T-helper 1 cell treated with Interleukin-12 subunit alpha and Interleukin-12 subunit beta and Interleukin-4 antibody, amounts not matched to agents 30 ng/mL and 1 ng/mL, for 36 hours (primary cell): Measurements from ENCODE around the gene PRSS16. TPM values are rescaled to one million over a fixed set of nuclear protein-coding genes. Genes with fewer than 3 reads are reported as not detected.
"Not testable (repeated sequence)": the region's sequence is repeated elsewhere in the genome, so short reads cannot be mapped to it uniquely, and the experiment has no call there.

Experiments used
- intact Hi-C: fragments of 100-400 bp; cut with micrococcal nuclease; formaldehyde crosslinking; loops from one replicate; pipeline ENCODE4 v1.15.1; 2024
- total RNA-seq: library from RNA; stranded (reverse); gene quantifications from 2 replicates; pipeline ENCODE4 v1.2.3, GENCODE V29; 2022

PRSS16 gene
- total RNA-seq, 1 donor from 2014 or later, result 0.25 TPM

DNA sequence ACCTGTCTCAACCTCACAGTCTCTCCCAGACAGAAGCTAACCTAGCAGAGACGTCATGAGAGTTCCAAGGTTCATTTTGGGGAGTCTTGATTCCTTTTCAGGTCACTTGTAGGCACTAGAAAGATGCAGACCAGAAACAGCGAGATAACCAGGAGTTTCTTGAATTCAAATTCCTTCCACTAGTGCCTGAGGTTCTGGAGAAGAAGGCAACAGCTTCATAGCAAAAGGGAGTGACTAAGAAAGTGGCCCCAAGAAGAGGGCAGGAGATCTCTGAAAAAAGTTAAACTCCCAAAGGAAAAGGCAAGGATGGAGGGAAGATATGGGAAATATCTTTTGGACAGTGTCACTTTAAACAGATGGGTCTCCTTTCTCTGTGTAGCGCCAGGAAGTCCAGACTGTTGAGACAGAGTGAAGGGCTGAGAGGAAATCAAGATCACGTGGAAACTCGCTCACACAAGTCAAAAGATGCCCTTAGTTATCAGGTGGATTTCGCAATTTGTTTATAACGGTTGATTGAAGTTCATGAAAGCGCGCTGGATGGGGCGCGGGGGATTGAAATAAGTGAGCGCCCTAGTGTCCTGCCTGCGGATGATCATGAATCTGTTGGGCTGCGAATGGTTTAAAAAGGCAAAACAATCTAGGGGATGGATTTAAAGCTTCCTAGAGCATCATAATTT, 4.8 kb upstream of the PRSS16 start:
- intact Hi-C loops, result no loop called here

- intact Hi-C loops, result no loop called here
Measured at GRCh38 chr6:27248783-27249182, 1.3 kb downstream of the PRSS16 start.

GRCh38 chr6:27250277-27251111, 3.0 kb downstream of the PRSS16 start:
- intact Hi-C loops, result loop anchor here (1.0 to 5.0 kb wide), 3 partner anchors 128 to 502 kb away; no protein-coding TSS in a partner anchor

DNA sequence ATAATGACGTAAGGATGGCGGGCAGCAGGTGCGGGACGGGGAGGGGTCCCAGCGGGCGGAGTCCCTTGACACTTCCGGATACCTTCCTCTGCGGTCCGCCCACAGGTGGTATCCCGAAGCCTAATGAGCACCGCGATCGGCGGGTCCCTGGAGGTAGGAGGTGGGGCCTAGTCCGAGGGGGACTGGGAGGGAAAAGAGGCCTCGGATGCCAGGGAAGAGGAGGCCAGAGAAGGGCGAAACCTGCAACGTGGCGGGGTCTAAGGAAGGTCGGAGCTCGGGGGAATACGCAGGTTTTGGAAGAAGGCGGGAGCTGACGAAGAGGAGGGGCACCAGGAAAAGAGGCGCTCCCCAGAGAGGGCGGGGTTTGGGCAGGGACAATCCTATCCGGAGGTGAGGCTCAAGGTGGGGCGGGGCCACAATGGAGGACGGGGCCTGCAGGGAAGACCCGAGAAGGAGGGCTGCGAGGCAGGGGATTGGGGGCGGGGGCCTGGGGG, 3.7 kb downstream of the PRSS16 start:
- intact Hi-C loops, result loop anchor here (1.0 to 5.0 kb wide), 3 partner anchors 129 to 502 kb away; no protein-coding TSS in a partner anchor

- intact Hi-C loops, result loop anchor here (1.0 to 5.0 kb wide), 3 partner anchors 129 to 501 kb away; no protein-coding TSS in a partner anchor
Measured at GRCh38 chr6:27251606-27252251, 4.2 kb downstream of the PRSS16 start.

DNA sequence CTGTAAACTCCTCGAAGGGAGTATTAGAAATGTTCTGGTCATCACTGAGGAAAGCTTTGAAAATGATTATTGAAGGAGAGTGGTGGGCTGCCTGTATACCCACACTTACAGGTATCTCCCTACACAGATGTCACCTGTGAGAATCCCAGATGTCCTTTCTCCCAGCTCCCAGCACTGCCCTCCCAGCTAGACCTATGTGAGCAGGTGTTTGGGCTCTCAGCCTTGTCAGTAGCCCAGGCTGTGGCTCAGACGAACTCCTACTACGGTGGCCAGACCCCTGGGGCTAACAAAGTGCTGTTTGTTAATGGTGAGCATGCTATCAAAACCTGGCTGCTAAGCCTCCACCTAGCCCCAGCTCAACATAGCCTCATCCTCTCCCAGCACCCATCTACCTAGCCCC, 7.1 kb downstream of the PRSS16 start:
- intact Hi-C loops, result loop anchor here (5.0 kb wide), 1 partner anchor 132 kb away; no protein-coding TSS in a partner anchor

DNA sequence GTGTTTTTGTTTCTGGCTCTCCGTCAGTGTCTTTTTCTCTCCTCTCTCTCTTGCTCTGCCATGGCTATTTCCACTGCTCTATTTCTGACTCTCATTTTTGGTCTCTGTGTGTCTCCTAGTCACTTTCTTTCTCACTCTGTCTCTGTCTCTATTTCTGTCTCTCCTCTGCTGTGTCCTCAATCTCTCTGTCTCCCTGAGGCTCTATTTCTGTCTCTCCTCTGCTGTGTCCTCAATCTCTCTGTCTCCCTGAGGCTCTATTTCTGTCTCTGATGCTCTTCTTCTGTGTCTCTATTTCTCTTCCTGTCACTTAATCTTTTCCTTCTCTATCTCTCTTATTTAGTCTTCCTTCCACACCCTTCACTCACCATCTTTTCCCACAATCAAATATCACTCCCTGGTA, 8.4 kb downstream of the PRSS16 start:
- intact Hi-C loops, result no loop called here

DNA sequence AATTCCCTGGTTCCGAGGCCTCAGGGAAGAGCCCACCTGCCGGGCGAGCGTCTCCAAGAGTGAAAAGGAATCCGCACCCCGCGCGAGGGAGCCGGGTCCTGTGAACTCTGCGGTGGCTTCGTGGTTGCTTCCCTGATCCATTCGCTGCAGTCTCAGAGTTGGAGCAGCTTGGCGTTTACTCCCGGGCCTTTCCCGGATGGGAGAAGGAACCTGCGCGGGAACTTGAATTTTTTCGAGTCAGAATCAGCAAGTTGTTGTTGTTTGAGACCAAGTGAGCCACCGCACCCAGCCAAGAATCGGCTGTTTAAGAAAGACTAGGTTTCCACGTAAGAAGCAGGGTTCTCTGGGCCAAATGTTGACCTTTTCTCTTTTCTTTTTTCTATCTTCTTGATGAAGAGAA, 12.9 kb downstream of the PRSS16 start:
- intact Hi-C loops, result no loop called here

- intact Hi-C loops, result no loop called here
Measured at GRCh38 chr6:27260836-27261375, 13.4 kb downstream of the PRSS16 start.

DNA sequence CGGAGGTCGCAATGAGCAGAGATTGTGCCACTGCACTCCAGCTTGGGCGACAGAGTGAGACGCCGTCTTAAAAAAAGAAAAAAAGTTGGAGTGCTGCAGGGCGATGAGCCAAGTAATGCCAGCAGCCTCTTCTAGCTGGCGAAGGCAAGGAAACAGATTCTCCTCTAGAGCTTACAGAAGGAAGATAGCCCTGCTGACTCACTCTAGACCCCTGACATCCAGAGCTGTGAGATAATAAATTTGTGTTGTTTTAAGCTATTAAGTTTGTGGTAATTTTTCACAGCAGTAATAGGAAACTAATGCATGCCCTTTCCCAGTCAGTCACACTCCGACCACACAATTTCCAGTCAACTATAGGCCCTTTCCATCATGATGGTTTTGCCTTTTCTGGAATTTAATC, 16.4 kb downstream of the PRSS16 start:
- intact Hi-C loops, result no loop called here

GRCh38 chr6:27267003-27267402, 19.5 kb downstream of the PRSS16 start:
- intact Hi-C loops, result not testable (repeated sequence)

GRCh38 chr6:27267857-27268434, 20.4 kb downstream of the PRSS16 start:
- intact Hi-C loops, result no loop called here

GRCh38 chr6:27268803-27269202, 21.3 kb downstream of the PRSS16 start:
- intact Hi-C loops, result no loop called here

- intact Hi-C loops, result no loop called here
Measured at GRCh38 chr6:27273783-27274182, 26.3 kb downstream of the PRSS16 start.

DNA sequence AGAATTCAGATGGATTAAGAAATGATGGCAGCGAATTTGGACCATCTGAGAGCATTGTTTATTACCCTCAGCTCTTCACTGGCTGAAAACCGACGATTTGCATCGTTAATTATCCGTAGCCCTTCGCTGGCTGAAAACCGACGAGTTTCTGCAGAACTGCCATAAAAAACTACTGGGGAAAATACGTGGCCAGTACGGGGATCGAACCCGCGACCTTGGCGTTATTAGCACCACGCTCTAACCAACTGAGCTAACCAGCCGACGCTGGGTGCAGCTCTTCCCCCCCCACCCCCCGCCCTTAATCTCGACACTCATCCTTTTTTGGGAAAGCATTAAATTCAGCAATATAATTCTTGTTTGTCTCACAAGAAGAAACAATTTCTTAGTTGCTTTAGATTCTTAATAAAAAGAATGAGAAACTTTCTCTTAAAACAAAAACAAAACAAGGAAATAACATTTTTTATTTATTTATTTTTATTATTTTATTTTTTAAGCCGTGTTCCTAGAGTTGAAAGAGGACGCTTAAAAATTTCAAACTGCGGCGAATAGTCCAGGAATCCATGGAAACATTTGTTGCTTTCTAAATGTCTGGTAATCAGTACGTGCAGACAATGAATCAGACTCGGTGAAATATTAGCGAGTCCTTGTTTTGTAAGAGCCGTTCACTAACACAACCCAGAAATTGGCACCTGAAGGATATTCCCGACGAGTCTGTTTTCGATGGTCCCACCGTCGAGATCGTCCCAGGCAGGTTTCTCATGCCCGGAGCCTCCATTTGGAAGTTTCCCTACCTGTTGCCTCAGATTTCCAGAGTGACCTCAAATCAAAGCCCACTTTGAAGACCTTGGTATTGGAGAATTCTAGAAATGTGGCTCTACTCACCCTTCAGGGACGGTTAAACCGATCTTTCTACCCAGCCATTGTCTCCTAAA, 27.8 kb downstream of the PRSS16 start:
- intact Hi-C loops, result no loop called here

- intact Hi-C loops, result loop anchor here (2.0 to 5.0 kb wide), 5 partner anchors 15 to 1533 kb away; no protein-coding TSS in a partner anchor
Measured at GRCh38 chr6:27279513-27280063, 32.1 kb downstream of the PRSS16 start.

- intact Hi-C loops, result loop anchor here (2.0 to 5.0 kb wide), 5 partner anchors 15 to 1532 kb away; no protein-coding TSS in a partner anchor
Measured at GRCh38 chr6:27280064-27280539, 32.6 kb downstream of the PRSS16 start.

DNA sequence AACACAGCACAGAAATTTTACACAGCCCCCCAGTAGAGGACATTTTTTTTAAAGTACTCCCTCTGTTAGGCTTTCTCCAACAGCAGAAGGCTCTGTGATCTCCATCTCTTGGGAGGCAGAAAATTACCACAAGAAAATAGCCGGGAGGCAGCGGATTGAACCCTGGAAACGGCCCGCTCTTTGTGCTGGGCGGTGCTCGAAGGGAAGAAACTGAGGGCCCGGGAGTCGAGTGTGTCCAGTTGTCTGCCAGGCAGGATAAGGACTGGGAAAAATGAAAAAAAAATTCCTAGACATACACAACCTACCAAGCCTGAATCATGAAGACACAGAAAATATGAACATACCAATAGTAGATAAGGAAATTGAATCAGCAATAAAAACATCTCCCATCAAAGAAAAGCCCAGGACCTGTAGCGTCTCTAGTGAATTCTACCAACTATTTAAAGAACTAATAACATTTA, 33.1 kb downstream of the PRSS16 start:
- intact Hi-C loops, result loop anchor here (2.0 to 5.0 kb wide), 5 partner anchors 14 to 1532 kb away; no protein-coding TSS in a partner anchor

DNA sequence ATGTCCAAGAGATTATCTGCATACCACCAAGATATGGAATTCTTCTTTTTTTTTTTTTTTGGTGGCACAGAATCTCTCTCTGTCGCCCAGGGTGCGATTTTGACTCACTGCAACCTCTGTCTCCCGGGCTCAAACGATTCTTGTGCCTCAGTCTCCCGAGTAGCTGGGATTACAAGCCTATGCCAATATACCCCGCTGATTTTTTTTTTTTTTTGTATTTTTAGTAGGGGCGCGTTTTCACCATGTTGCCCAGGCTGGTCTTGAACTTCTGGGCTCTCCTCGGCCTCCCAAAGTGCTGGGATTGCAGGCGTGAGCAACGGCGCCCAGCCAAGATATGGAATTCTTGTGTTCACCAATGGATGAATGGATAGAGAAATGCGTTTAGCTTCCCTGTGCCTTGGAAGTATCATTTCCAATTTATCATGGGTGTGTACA, 33.6 kb downstream of the PRSS16 start:
- intact Hi-C loops, result loop anchor here (2.0 to 5.0 kb wide), 5 partner anchors 14 to 1531 kb away; no protein-coding TSS in a partner anchor
